PFSK-1 (cell line): ENCODE data around the gene CLTCL1.

Experiments used
- POLR2AphosphoS5 ChIP-seq: IDR thresholded peaks from 2 replicates; pipeline ENCODE4 v1.6.1; 2012; ENCODE audit warnings: low read depth, mild to moderate bottlenecking, control low read depth, low read length, moderate library complexity
- SIN3A ChIP-seq: IDR thresholded peaks from 2 replicates; pipeline ENCODE4 v1.6.1; 2012; ENCODE audit warnings: mild to moderate bottlenecking, low read length, moderate library complexity, borderline replicate concordance; ENCODE audit not compliant: insufficient read depth
- TAF1 ChIP-seq: IDR thresholded peaks from 2 replicates; pipeline ENCODE4 v1.6.1; 2012; ENCODE audit warnings: low read length, control low read depth, borderline replicate concordance; ENCODE audit not compliant: insufficient read depth
- TF ChIP-seq, protein P1 (sequence below), 2 experiments: IDR thresholded peaks; 2 replicates each; pipeline versions ENCODE4 v1.6.1 to v1.8.0; 2011 to 2012; ENCODE audit warnings: low read depth in 2 of 2, low read length in 2 of 2, control low read depth in 1 of 2, inconsistent platforms in 1 of 2, mild to moderate bottlenecking in 1 of 2, moderate library complexity in 1 of 2; ENCODE audit not compliant: insufficient read depth in 1 of 2

DNA sequence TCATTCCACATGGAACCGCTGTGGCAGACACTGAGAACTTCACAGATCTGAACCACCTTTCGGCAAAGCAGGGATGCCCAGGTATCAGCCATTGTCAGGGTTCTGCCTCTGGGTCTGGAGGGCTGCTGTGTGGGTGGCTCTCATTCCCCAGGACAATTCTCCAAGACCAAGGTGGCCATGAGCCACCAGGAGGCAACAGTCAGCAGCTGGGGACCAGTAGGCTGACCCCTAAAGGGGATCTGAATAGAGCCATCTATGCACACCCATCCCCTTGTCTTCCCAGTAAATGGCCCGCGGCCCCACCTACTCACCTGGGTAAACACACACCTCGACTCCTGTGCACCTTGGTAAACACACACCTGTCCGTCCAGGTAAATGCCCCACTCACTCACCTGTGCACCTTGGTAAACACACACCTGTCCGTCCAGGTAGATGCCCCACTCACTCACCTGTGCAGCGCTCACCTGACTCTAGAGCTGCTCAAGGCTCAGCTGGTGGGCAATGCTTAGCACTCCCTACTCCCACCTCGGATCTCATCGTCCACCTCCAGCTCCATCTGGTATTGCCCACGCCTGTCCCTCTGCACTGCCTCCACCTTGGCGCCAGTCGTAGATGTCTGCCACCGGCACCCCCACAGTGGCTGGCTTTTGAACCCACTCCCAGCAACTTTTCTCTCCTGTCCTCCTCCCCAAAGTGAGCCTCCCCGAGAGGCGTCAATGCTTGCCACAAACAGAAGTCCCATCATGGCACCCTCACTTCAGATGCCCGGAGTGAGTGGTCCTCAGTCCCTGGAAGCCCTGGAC is 123.2 kb downstream of the CLTCL1 start:
- TF ChIP-seq SIN3A: no peak
- TF ChIP-seq, protein P1, sequence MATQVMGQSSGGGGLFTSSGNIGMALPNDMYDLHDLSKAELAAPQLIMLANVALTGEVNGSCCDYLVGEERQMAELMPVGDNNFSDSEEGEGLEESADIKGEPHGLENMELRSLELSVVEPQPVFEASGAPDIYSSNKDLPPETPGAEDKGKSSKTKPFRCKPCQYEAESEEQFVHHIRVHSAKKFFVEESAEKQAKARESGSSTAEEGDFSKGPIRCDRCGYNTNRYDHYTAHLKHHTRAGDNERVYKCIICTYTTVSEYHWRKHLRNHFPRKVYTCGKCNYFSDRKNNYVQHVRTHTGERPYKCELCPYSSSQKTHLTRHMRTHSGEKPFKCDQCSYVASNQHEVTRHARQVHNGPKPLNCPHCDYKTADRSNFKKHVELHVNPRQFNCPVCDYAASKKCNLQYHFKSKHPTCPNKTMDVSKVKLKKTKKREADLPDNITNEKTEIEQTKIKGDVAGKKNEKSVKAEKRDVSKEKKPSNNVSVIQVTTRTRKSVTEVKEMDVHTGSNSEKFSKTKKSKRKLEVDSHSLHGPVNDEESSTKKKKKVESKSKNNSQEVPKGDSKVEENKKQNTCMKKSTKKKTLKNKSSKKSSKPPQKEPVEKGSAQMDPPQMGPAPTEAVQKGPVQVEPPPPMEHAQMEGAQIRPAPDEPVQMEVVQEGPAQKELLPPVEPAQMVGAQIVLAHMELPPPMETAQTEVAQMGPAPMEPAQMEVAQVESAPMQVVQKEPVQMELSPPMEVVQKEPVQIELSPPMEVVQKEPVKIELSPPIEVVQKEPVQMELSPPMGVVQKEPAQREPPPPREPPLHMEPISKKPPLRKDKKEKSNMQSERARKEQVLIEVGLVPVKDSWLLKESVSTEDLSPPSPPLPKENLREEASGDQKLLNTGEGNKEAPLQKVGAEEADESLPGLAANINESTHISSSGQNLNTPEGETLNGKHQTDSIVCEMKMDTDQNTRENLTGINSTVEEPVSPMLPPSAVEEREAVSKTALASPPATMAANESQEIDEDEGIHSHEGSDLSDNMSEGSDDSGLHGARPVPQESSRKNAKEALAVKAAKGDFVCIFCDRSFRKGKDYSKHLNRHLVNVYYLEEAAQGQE (IDR thresholded peaks at IDR 0.05; ENCODE audit: insufficient read depth in 1 of 2, low read depth in 2 of 2, low read length in 2 of 2): no peak
- no peak for TF ChIP-seq TAF1
- no peak for TF ChIP-seq POLR2AphosphoS5
